Gastrocnemius medialis (tissue), 4 donors: ENCODE data around the gene VAV2.

ENCODE experiments used
- CTCF ChIP-seq, 5 experiments: fragments of 450-650 bp in 3 of 5; fragments of 200-600 bp in 2 of 5; sonication (generic) in 2 of 5; IDR thresholded peaks in 4 of 5; conservative IDR thresholded peaks in 1 of 5; 1 replicate in 4 of 5; 2 replicates in 1 of 5; pipeline ENCODE4 v1.5.1; 2016 to 2019; ENCODE audit warnings: antibody characterized with exemption in 5 of 5, mild to moderate bottlenecking in 3 of 5, moderate library complexity in 3 of 5
- POLR2A ChIP-seq, 2 donors: fragments of 450-650 bp; IDR thresholded peaks; one replicate each; pipeline ENCODE4 v1.6.1; 2017; ENCODE audit warnings: antibody characterized with exemption in 2 of 2, mild to moderate bottlenecking in 2 of 2, moderate library complexity in 2 of 2

GRCh38 chr9:133894377-133895321 is 97.5 kb downstream of the VAV2 start:
- no peak for TF ChIP-seq CTCF (IDR thresholded peaks at IDR 0.05 in 4 of 5, conservative IDR thresholded peaks at IDR 0.05 in 1 of 5)
- TF ChIP-seq POLR2A (IDR thresholded peaks at IDR 0.05), result no peak
